ENCODE data around the gene KANTR.

DNA sequence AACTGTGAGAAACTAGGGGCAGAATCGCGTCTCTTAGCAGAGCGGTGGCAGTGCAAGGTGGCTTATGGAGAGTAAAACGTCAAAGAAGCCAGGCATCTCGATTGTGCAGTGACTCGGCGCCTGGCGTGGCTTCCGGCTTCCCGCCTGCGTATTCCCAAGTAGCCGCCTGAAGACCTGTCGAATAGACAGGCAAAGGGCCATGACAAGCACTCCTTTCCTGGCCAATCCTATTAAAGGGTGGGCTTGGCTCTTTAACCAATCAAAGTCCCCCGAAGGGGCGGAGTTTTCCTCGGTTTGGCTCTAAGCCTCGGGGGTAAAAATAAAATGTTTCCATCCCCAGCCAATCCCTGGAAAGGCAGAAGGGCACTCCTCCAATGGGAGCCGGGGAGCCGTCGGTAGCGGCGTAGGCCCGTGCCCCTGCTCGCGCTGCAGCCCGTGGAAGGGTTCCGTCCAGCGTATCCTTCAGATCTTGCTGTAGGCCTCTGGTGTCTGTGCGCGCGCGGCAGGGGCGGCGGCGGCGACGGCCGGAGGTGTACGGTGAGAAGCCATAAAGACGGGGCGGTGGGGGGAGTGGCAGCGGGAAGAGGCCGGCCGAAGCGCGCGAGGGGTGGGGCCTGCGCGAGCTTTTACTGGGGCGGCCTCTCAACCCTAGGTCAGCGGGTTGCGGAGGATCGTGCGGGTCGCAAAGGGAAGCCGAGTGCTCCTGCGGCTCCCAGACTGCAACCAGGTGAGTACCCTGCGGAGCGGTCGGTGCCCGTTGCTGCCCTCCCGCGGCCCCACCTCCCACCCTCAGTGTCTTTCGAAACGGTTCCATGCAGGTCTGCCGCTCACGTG is at the start of gene KANTR:
- TF ChIP-seq, protein P1, sequence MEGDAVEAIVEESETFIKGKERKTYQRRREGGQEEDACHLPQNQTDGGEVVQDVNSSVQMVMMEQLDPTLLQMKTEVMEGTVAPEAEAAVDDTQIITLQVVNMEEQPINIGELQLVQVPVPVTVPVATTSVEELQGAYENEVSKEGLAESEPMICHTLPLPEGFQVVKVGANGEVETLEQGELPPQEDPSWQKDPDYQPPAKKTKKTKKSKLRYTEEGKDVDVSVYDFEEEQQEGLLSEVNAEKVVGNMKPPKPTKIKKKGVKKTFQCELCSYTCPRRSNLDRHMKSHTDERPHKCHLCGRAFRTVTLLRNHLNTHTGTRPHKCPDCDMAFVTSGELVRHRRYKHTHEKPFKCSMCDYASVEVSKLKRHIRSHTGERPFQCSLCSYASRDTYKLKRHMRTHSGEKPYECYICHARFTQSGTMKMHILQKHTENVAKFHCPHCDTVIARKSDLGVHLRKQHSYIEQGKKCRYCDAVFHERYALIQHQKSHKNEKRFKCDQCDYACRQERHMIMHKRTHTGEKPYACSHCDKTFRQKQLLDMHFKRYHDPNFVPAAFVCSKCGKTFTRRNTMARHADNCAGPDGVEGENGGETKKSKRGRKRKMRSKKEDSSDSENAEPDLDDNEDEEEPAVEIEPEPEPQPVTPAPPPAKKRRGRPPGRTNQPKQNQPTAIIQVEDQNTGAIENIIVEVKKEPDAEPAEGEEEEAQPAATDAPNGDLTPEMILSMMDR (conservative IDR thresholded peaks at IDR 0.05), result no peak
- TF ChIP-seq EZH2 (IDR thresholded peaks at IDR 0.05; ENCODE audit: low read depth), result no peak

All from PC-9 (cell line).